ENCODE results near the gene PLD3.
"Not testable (repeated sequence)": the region's sequence is repeated elsewhere in the genome, so short reads cannot be mapped to it uniquely, and the experiment has no call there.

PLD3 gene

GRCh38 chr19:40365613-40366401 is 17.3 kb downstream of the PLD3 start:
- no peak for DNase-seq

- no peak for DNase-seq
These were observed 18.4 kb downstream of the PLD3 start for GRCh38 chr19:40366697-40367561.

DNA sequence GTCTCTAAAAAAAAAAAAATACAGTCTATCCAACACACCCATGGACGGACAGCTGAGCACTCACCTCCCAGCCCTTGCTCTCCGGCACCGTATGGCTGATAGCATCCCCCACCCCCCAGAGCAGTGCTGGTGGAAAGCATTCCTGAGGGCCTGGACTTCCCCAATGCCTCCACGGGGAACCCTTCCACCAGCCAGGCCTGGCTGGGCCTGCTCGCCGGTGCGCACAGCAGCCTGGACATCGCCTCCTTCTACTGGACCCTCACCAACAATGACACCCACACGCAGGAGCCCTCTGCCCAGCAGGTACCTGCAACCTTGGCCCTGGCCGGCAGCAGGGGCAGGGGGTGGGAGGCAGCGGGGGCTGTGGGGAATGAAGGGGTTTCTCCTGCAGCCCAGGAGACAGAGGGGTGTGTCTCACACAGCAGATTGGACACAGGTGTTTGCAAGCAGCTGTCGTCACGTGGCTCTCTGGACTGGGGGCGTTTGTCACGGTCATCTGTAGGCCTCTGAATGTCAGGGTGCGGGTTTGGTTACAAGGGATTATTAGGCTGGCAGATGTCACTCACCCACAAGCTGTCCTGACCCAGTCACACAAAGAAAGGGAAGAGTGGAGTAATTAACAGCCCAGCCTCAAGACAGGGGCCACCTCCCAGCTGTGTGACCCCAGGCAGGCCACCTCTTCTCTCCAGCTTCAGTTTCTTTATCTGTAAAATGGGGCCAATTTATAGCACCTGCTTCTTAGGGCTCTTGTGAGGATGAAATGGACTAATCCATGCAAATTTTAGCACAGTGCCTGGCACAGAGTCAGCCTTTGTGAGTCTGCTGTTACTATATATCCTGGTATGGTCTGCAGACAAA is 19.3 kb downstream of the PLD3 start:
- no peak for DNase-seq

DNA sequence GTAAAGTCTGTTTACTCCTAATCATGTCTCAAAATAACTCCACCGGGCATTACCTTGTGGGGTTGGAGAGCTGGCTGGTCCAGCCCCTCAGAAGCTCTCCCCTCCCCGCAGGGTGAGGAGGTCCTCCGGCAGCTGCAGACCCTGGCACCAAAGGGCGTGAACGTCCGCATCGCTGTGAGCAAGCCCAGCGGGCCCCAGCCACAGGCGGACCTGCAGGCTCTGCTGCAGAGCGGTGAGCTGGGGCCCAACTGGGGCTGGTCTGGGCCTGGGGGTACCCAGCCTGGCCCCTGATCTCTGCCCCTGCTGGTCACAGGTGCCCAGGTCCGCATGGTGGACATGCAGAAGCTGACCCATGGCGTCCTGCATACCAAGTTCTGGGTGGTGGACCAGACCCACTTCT is 21.3 kb downstream of the PLD3 start:
- no peak for DNase-seq

DNA sequence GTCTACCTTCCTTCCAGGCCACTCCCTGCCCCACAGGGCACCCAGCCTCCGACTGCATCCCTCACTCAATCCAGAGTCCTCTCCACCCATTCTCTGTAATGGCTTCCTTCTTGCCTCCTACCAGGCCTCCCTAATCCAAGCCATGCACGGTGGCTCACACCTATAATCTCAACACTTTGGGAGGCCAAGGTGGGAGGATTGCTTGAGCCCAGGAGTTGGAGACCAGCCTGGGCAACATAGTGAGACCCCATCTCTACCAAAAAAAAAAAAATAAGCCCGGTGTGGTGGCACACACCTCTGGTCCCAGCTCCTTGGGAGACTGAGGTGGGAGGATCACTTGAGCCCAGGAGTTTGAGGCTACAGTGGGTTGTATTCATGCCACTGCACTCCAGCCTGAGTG is 21.8 kb downstream of the PLD3 start:
- DNase-seq: not testable (repeated sequence)

- DNase-seq: no peak
These were observed 22.7 kb downstream of the PLD3 start for GRCh38 chr19:40370997-40371801.

DNA sequence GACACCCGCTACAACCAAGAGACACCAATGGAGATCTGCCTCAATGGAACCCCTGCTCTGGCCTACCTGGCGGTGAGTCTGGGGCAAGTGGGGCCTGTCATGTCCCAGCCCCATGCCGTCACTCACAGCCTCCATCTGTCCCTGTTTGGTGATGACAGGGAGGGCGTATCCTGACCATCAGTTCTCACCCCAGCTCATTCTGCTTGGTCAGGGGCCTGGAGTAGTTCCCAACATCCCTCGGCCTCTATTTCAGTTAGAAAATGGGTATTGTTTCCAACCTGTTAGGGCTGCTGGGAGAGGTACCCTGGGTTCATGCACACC is 23.3 kb downstream of the PLD3 start:
- no peak for DNase-seq

DNA sequence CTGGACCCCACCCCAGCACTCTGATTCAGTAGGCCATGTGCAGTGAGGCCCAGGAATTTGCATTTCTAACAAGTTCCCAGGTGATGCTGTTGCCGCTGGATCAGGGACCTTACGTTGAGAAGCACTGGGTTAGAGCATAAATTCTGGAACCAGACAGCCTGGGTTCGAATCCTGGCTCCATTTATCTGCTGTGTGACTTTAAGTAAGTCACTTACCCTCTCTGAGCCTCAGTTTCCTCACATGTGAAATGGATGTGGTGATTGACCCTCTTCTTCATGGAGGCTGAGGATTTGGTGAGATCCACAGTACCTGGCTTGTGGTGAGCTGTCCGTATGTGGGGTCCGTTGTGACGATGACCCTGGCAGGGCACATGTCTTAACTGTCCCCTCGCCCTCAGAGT is 25.6 kb downstream of the PLD3 start:
- no peak for DNase-seq

- no peak for DNase-seq
These were observed 27.9 kb downstream of the PLD3 start for GRCh38 chr19:40376286-40376862.

DNA sequence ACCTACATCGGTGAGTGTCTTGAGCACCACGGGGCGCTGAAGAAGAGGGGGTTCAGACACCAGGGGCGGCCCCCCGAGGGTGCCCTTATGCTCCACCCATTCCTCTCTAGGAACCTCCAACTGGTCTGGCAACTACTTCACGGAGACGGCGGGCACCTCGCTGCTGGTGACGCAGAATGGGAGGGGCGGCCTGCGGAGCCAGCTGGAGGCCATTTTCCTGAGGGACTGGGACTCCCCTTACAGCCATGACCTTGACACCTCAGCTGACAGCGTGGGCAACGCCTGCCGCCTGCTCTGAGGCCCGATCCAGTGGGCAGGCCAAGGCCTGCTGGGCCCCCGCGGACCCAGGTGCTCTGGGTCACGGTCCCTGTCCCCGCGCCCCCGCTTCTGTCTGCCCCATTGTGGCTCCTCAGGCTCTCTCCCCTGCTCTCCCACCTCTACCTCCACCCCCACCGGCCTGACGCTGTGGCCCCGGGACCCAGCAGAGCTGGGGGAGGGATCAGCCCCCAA is 29.4 kb downstream of the PLD3 start:
- DNase-seq: no peak

GRCh38 chr19:40378509-40378908 is 30.0 kb downstream of the PLD3 start:
- no peak for DNase-seq

GRCh38 chr19:40379446-40380198 is 31.1 kb downstream of the PLD3 start:
- no peak for DNase-seq

GRCh38 chr19:40380199-40381037 is 31.9 kb downstream of the PLD3 start:
- no peak for DNase-seq

GRCh38 chr19:40381321-40381720 is 32.8 kb downstream of the PLD3 start:
- no peak for DNase-seq

DNA sequence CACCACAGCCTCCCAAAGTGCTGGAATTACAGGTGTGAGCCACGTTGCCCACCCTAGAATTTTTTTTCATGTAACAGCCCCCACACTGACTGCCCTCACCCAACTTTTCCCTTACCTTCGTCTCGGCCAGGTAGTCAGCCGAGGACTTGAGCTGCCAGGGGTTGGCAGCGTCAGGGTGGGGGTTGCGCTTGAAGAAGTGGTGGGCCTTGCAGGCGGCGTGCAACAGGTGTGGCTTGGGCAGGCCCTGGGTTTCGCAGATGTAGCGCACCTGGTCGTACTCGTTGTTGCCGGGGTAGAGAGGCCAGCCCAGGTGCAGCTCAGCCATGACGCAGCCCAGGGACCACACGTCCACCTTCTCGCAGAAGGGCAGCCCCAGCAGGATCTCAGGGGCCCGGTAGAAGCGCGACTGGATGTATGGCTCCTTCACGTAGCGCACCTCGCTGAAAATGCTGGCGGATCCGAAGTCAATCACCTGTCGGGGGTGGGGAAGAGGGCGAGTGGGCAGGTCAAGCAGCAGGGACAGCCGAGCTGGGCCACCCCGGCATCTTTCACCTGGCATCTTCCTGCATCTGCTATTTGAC is 35.3 kb downstream of the PLD3 start:
- no peak for DNase-seq

DNA sequence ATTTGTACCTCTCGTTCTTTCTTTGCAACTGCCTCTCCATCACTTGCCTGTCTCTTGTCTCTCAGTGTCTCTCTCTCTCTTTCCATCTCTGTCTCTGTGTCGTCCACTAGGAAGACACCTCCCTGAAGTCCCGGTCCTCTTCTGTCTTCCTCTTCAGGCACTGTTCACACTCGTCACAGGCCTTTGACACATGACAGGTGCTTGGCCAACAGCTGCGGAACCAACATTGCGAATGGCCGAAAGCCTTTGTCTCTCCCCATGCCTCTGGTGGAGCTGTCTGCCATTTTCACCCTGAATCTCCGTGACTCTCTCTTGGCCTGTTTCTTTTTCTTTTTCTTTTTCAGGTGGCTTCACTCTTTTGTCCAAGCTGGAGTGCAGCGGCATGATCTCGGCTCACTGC is 38.7 kb downstream of the PLD3 start:
- no peak for DNase-seq

GRCh38 chr19:40388481-40388880 is 40.0 kb downstream of the PLD3 start:
- no peak for DNase-seq

DNA sequence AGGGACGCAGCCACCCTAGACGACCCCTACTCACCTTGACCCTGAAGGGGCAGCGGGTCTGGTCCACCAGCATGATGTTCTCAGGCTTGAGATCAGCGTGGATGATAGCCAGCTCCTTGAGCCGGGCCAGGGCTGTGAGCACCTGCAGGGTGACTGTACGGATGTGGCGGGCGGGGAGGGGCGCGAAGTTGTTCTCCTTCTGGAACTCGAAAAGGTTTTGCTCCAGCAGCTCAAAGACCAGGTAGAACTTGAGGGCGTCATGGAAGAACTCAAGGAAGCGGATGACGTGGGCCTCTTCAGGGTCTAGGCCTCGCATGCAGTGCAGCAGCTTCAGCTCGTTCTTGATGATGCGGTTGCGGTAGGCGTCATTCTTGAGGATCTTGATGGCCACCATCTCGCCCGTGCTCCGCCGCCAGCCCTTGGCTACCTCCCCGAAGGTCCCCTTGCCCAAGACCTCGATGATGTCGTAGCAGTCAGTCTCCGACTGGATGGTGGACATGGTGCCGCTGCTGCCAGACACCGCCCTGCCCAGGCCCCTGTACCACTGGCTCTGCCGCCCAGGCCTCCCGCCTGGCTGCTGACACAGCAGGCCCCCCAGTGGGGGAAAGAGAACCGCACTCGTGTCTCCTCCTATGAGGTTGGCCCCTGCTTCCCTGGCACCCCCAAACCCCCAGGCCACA is 41.0 kb downstream of the PLD3 start:
- no peak for DNase-seq
